DMS53 treated with DMSO at 0.1 percent for 48 hours (cell line): Measurements from ENCODE around the gene SOCS4.
"Not testable (repeated sequence)": the region's sequence is repeated elsewhere in the genome, so short reads cannot be mapped to it uniquely, and the experiment has no call there.

Experiments
- DNase-seq: peaks from one replicate; lab custom pipeline; 2025; ENCODE audit not compliant: unreplicated experiment; lab: John Stamatoyannopoulos, UW

The SOCS4 gene

DNA sequence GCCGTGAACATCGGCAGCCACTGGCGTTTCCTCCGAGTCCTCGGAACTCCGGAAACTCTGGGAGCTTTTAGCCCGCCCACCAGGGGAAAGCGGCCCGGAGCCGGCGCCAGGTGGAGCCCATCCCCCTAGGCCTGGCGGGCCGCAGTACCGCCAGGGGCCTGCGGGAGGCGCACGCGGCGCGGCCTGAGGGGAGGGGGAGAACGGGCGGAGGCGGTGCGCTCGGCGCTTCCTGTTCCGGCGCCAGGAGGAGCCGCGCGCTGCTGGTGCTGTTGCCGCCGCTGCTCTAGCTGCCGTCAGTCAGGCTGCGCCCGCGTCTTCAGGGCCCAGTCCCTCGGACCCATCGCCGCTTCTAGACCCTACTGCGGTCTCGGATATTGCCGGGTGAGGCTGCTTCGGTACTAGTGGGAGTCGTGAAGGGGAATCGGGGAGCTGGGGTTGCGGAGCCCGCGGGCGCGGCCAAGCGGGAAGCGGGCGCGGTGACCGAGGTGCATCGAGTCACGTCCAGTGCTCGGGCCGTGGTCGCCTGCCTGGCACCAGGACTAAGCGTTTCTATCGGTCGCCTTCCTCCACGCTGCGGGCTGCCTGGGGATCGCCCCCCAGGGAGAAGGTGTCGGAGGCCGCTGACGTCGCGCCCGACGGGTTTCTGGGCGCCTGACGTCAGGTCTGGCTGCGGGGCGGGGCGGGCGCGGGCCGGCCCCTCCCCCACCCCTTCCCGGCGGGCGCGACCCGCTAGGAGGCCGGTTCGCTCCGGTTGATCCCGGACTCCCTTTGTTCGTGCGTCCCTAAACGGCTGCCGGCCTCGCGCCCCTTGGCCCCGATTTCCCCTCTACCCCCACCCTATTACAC lies 24.6 kb downstream of the SOCS4 start, which contains the start of gene MAPK1IP1L:
MAPK1IP1L (plus strand) TSS at position 225 of the 846 bp plus-strand sequence. CDS start 10,037 bp downstream, outside the sequence.
- DNase-seq: peak; percentile 91

- peak; percentile 53 for DNase-seq
Measured at GRCh38 chr14:55052269-55052930, 25.4 kb downstream of the SOCS4 start.

DNA sequence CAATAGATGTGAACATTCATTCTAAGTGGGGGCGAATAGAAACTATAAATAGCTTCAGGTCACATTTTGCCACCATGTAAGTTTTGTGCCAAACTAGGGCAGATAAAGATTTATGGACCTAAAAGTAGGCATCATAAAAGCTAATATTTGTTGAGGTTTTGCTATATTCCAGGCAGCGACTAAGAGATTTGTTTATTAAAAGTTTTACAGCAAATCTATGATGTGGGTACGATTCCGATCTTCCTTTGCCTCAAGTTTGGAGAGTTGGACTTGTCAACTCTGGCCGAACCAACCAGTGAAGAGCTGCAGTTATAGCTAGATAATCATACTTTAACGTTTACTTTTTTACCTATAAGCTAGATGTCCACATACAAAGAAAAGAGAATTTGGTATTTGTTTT lies 26.0 kb downstream of the SOCS4 start:
- no peak for DNase-seq

DNA sequence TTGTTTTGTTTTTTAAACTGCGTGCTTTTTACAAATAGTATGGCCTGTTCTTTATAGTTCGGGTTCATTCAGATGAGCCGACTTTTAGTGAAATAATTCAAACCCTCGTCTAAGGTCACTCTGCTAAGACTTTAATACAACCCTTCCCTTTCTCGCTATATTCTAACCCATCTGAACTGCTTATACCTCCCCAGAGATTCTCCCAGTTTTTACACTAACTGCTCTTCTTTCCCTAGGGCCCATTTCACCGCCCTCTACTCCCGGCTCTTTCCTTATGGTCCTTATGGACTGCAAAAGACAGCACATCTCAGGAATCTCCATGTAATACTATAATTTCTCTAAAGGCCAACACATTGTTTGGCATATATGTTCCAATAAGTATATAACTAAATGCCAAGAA lies 26.5 kb downstream of the SOCS4 start:
- DNase-seq: no peak

- DNase-seq: no peak
Measured at GRCh38 chr14:55054098-55054497, 27.1 kb downstream of the SOCS4 start.

- no peak for DNase-seq
Measured at GRCh38 chr14:55057919-55058318, 30.9 kb downstream of the SOCS4 start.

DNA sequence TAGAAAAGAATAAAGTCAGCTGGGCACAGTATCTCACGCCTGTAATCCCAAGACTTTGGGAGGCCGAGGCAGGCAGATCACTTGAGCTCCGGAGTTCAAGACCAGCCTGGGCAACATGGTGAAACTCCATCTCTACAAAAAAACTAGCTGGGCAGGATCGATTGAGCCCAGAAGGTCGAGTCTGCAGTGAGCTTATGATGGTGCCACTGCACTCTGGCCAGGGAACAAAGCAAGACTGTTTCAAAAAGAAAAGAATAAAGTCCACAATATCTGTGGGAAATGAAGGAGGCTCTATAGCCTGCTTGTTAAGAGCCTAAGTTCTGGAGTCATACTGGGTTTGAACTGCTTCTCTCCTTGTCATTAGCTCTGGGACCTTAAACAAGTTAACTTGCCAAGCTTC lies 32.3 kb downstream of the SOCS4 start:
- no peak for DNase-seq

DNA sequence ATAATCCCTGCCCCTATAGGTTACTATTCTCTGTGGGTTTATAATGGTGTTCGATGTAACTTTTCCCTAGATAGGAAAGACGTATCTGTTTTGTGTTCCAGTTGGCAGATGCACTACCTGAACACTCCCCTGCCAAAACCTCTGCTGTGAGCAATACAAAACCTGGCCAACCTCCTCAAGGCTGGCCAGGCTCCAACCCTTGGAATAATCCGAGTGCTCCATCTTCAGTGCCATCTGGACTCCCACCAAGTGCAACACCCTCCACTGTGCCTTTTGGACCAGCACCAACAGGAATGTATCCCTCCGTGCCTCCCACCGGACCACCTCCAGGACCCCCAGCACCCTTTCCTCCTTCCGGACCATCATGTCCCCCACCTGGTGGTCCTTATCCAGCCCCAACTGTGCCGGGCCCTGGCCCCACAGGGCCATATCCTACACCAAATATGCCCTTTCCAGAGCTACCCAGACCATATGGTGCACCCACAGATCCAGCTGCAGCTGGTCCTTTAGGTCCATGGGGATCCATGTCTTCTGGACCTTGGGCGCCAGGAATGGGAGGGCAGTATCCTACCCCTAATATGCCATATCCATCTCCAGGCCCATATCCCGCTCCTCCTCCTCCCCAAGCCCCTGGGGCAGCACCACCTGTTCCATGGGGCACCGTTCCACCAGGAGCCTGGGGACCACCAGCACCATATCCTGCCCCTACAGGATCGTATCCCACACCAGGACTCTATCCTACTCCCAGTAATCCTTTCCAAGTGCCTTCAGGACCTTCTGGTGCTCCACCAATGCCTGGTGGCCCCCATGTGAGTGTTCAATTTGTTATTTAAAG lies 35.7 kb downstream of the SOCS4 start:
- DNase-seq: no peak

DNA sequence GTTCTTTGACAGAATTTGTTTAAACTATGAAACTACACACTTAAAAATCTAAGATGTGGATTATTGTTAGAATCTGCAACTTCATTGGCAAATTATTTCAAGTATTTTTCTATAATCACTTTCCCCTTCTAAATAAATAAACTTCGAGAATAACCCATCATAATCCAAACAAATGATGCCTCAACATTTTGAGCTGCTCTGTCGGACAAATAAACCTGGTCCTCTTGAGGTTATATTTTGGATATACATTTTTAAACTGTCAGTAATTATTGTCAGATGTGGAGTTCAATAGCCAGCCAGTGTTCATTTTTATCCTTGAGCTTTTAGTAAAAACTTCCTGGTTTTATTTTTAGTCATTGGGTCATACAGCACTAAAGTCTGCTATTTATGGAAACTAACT lies 37.9 kb downstream of the SOCS4 start:
- DNase-seq: not testable (repeated sequence)

GRCh38 chr14:55065411-55065810 lies 38.4 kb downstream of the SOCS4 start:
- DNase-seq: no peak

DNA sequence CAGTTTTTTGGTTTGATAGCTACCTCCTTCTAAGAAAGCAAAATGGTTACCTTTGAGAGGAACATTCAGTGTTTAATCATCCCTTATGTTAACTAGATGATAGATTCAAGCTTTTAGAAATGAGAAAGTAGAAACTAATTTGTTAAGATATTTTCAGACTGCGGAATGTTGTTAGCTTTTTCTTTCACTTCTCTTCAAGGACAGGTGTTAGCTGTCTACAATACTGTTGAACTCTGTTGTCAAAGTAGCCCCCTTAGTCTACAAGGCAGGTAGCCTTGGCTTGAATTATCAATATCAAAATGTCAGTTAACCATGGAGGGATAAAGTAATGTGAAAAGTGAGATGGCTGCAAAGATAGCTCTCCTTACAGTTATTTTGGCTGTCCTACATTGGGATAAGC lies 39.2 kb downstream of the SOCS4 start:
- no peak for DNase-seq

DNA sequence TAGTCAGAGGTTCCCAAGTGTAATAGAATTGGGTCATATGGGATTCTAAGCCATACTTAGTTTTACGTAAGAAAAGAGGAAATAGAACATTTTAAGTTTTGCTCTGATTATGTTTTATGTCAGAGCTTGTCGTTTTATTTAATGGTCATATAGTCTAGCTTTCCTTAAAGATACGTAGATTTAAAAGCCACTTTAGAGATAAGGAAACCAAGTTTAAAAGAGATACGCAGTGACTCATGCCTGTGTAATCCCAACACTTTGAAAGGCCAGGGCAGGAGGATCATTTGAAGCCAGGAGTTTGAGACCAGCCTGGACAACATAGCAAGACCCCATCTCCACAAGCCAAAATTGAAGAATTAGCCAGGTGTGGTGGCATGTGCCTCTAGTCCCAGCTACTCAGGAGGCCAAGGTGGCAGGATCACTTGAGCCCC lies 44.0 kb downstream of the SOCS4 start:
- no peak for DNase-seq

DNA sequence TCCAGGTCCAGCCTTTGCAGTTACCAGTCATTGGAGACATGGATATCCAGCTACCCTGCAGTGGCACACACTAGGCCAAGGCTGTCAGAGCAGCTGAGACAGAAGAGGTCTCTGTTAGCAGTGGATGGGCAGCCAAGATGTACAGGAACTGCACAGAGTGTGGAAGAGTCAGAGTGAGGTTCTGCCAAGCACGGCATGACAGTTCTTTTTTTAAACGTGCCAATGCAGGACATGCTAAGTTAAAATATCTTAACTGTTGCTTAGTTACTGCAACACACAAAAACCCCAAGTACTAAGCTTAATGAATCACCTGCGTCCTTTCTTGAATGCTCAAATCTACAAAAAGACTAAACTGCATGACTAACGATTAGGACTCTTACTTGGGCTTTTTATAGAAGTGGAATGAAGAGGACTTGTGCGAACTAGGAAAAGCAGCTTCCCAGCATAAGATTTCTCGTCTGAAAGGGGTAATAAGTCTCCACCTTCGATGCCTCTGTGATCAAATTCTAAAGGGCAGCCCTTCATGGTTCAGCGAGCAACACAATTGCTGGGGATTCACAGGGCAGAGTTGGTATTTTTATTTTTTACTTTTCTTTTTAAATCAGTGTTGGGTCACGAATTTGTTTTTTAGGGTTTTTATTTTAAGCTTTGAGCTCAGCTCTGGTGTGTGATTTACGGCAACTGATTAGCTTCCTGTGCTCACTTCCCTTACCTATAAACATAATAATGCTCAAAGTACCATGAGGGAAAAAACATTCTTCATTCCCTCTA lies 45.0 kb downstream of the SOCS4 start:
- no peak for DNase-seq

DNA sequence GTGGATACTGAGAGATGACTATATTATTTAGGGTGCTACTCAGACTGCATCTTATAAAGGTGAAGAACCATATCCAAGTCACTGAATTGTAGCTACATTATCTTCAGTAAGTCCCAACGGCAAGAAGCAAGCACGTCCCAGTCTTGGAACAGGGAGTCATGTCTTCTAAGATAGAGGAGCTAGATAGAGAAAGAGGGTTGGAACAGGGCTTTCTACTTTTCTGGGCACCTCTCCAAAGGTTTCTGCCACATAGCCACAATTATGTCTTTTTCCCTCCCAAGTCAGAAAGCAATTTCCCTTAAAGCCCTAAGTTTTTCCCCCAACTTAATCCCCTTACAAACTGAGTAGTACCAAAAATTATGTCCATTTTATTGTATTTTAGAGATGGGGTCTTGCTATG lies 46.8 kb downstream of the SOCS4 start:
- DNase-seq: no peak

DNA sequence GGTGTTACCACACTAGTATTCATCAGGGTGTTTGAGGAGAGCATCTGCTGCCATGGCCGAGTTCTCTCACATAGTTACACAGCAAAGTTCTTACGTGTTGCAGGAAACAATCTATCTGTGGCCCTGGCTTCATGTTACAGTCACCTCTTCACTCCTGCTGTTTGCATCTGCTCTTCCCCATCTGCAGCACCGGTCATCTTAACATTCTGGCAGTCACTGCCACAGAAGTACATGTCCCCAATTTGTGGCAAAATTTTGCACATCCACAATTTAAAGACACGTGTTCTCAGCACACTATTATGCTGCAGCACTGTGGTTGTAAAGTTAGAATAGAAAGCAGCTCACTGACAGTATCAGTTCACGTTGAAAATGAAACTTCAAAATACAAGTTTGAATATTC lies 47.6 kb downstream of the SOCS4 start:
- peak; percentile 33 for DNase-seq

- DNase-seq: no peak
Measured at GRCh38 chr14:55075628-55076175, 48.7 kb downstream of the SOCS4 start.

GRCh38 chr14:55077170-55078151 lies 50.4 kb downstream of the SOCS4 start:
- no peak for DNase-seq

- not testable (repeated sequence) for DNase-seq
Measured at GRCh38 chr14:55079961-55080360, 52.9 kb downstream of the SOCS4 start.

DNA sequence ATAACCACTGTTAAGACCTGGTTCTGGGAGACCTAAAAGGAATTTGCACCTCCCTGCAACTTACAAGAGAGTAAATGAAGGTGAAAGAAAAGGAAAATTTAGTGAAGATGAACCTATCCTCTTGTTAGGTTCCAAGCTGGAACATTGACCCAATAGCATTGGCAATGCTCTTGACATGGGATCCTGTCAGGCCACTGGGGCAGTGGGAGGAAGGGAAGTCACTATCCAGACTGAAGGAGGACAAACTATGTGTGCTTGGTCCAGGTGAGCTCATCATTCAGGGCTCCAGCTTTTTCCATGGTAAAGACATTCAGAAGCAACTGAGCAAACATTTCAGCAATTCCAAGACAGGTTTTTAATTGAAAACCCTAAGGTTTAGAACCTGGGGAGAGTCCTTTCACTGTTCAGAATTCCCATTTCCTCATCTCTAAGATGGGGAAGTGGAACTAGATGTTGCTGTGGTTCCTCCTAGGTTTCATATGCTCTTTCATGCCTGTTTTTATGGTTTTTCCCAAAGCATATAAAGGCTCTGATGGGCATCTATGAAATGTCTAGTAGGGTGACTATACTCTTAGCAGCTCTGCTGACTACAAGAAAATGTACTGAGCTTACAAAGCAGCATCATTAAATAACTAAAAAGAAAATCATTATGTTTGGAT lies 57.5 kb downstream of the SOCS4 start:
- DNase-seq: no peak
